ENCODE data around the gene TSHZ2. TPM values are rescaled to one million over a fixed set of nuclear protein-coding genes. Genes with fewer than 3 reads are reported as not detected.

The TSHZ2 gene
- polyA plus RNA-seq, 1 donor from 2014 or later: 4.6 TPM

DNA sequence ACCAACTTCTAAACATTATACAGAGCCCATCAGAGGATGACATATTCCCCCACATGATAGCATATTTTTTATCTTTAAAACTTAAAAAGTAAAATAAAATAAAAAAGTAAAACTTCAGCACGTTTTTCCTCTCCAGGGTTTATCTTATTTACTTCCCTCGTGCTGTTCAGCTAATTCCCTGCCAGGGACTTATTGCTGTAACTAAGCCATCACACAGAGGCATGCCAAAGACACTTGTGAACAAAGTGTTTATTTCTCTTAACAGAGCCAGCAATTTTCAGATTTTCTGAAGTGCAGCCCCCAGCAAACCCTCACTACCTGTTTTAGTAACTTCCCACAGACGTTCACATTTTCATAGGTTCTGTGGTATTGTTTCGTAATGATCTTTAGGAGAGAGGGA lies 327.7 kb downstream of the TSHZ2 start:
- H3K4me2 ChIP-seq (ENCODE audit: low read length): no peak overlapping the region
- no peak overlapping the region for H3K9ac ChIP-seq (ENCODE audit: low read length)
- no peak for TF ChIP-seq MXI1 (conservative IDR thresholded peaks at IDR 0.05; ENCODE audit: poor library complexity, severe bottlenecking)
- no peak for TF ChIP-seq EP300 (conservative IDR thresholded peaks at IDR 0.05; ENCODE audit: poor library complexity, severe bottlenecking)
- TF ChIP-seq, protein P1, sequence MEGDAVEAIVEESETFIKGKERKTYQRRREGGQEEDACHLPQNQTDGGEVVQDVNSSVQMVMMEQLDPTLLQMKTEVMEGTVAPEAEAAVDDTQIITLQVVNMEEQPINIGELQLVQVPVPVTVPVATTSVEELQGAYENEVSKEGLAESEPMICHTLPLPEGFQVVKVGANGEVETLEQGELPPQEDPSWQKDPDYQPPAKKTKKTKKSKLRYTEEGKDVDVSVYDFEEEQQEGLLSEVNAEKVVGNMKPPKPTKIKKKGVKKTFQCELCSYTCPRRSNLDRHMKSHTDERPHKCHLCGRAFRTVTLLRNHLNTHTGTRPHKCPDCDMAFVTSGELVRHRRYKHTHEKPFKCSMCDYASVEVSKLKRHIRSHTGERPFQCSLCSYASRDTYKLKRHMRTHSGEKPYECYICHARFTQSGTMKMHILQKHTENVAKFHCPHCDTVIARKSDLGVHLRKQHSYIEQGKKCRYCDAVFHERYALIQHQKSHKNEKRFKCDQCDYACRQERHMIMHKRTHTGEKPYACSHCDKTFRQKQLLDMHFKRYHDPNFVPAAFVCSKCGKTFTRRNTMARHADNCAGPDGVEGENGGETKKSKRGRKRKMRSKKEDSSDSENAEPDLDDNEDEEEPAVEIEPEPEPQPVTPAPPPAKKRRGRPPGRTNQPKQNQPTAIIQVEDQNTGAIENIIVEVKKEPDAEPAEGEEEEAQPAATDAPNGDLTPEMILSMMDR (IDR thresholded peaks at IDR 0.05; ENCODE audit: poor library complexity, severe bottlenecking): no peak
- TF ChIP-seq, protein P2, sequence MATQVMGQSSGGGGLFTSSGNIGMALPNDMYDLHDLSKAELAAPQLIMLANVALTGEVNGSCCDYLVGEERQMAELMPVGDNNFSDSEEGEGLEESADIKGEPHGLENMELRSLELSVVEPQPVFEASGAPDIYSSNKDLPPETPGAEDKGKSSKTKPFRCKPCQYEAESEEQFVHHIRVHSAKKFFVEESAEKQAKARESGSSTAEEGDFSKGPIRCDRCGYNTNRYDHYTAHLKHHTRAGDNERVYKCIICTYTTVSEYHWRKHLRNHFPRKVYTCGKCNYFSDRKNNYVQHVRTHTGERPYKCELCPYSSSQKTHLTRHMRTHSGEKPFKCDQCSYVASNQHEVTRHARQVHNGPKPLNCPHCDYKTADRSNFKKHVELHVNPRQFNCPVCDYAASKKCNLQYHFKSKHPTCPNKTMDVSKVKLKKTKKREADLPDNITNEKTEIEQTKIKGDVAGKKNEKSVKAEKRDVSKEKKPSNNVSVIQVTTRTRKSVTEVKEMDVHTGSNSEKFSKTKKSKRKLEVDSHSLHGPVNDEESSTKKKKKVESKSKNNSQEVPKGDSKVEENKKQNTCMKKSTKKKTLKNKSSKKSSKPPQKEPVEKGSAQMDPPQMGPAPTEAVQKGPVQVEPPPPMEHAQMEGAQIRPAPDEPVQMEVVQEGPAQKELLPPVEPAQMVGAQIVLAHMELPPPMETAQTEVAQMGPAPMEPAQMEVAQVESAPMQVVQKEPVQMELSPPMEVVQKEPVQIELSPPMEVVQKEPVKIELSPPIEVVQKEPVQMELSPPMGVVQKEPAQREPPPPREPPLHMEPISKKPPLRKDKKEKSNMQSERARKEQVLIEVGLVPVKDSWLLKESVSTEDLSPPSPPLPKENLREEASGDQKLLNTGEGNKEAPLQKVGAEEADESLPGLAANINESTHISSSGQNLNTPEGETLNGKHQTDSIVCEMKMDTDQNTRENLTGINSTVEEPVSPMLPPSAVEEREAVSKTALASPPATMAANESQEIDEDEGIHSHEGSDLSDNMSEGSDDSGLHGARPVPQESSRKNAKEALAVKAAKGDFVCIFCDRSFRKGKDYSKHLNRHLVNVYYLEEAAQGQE (IDR thresholded peaks at IDR 0.05; ENCODE audit: borderline replicate concordance): no peak
- TF ChIP-seq RAD21 (conservative IDR thresholded peaks at IDR 0.05): no peak
- TF ChIP-seq SMC3 (conservative IDR thresholded peaks at IDR 0.05; ENCODE audit: poor library complexity): no peak
- no peak for TF ChIP-seq POLR2AphosphoS5 (IDR thresholded peaks at IDR 0.05)
- no peak for TF ChIP-seq EZH2 (IDR thresholded peaks at IDR 0.05; ENCODE audit: borderline replicate concordance, insufficient read depth, low read length, poor library complexity, severe bottlenecking)
- TF ChIP-seq TAF1 (IDR thresholded peaks at IDR 0.05; ENCODE audit: low read depth): no peak
- H3K79me2 ChIP-seq (replicated peaks; ENCODE audit: insufficient read depth, low read length): no peaks in the 10 kb centered on the region
- no peaks in the 10 kb centered on the region for H3F3A ChIP-seq (ENCODE audit: insufficient read depth, low read length, poor library complexity, severe bottlenecking)
- no peaks in the 10 kb centered on the region for H3K36me3 ChIP-seq (ENCODE audit: insufficient read depth, low read length)
- no peak overlapping the region for H3K27ac ChIP-seq (ENCODE audit: low read length)
- no peaks in the 10 kb centered on the region for H3K27me3 ChIP-seq (ENCODE audit: insufficient read depth, low read depth, low read length)
- H3K9me3 ChIP-seq (ENCODE audit: low read length): no peaks in the 10 kb centered on the region
- no peaks in the 10 kb centered on the region for H4K20me1 ChIP-seq (ENCODE audit: insufficient read depth)
- no peak overlapping the region for H3K4me3 ChIP-seq (ENCODE audit: low read length)
- H3K9me2 ChIP-seq (ENCODE audit: insufficient read depth, low read length): no peaks in the 10 kb centered on the region
- H2AFZ ChIP-seq (ENCODE audit: low read depth, low read length): no peak overlapping the region

DNA sequence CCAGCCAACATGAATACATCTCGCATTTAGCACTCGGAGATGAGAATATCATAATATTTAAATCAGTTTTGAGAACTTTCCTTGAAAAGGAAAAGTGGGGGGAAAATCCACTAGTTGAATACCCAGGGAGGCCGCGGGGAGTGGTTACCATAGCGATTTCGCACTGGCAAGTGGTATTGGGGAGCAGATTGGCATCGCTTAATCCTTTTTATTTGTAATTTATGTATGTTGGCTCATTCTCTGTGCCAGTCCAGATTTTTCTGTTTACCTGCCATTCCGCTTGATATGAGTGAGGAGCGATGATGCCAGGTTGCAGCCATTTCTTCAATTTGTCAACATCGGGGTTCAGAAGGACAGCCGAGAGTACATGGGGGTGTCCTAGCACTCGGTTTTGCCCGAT lies 329.7 kb downstream of the TSHZ2 start:
- Histone ChIP-seq H3K9ac (ENCODE audit: low read length) (no peak overlapping the region), H3K4me3 (ENCODE audit: low read length) (no peak overlapping the region), H3K79me2 (replicated peaks; ENCODE audit: insufficient read depth, low read length) (no peaks in the 10 kb centered on the region), H3K4me2 (ENCODE audit: low read length) (no peak overlapping the region), H3F3A (ENCODE audit: insufficient read depth, low read length, poor library complexity, severe bottlenecking) (no peaks in the 10 kb centered on the region), H2AFZ (ENCODE audit: low read depth, low read length) (no peak overlapping the region), H3K36me3 (ENCODE audit: insufficient read depth, low read length) (no peaks in the 10 kb centered on the region), H3K27ac (ENCODE audit: low read length) (no peak overlapping the region), H3K9me3 (ENCODE audit: low read length) (no peaks in the 10 kb centered on the region), H4K20me1 (ENCODE audit: insufficient read depth) (no peaks in the 10 kb centered on the region), H3K9me2 (ENCODE audit: insufficient read depth, low read length) (no peaks in the 10 kb centered on the region), H3K27me3 (ENCODE audit: insufficient read depth, low read depth, low read length) (no peaks in the 10 kb centered on the region)
- no peak for TF ChIP-seq RAD21 (conservative IDR thresholded peaks at IDR 0.05)
- no peak for TF ChIP-seq TAF1 (IDR thresholded peaks at IDR 0.05; ENCODE audit: low read depth)
- TF ChIP-seq SMC3 (conservative IDR thresholded peaks at IDR 0.05; ENCODE audit: poor library complexity): no peak
- no peak for TF ChIP-seq EZH2 (IDR thresholded peaks at IDR 0.05; ENCODE audit: borderline replicate concordance, insufficient read depth, low read length, poor library complexity, severe bottlenecking)
- TF ChIP-seq EP300 (conservative IDR thresholded peaks at IDR 0.05; ENCODE audit: poor library complexity, severe bottlenecking): no peak
